Measurements from ENCODE around the gene LRRC61.
A peak's percentile ranks its signal among the peaks of the same experiment; 100 is the strongest.

The LRRC61 gene

DNA sequence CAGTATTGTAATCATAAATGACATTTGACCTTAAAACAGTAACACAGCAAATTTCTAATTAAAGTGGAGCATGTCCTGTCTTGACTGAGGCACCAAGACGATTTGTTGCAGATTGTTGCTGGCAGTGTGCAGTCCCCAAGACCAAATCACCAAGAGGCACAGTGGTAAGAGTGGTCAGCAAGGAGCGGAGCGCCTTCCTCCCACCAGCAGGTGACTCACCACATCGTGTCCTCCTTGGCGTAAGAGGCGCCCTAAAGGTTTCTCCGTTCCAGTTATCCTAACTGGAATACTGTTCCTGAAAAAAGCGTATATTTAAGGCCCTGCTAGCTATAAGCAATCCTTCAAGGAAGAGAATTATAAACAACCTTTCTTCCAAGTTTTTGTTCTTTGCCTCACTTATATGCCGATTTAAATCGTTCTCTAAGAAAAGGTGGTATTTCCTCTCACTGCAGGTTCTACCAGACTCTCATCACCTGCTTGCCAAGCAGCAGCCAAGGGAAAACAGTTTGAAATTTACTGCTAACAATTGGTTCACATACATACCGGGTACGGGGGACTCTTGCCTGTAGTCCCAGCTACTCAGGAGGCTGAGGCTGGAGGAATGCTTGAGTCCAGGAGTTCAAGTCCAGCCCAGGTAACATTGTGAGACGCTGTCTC lies 34.7 kb downstream of the LRRC61 start:
- DNase-seq, result no peak

DNA sequence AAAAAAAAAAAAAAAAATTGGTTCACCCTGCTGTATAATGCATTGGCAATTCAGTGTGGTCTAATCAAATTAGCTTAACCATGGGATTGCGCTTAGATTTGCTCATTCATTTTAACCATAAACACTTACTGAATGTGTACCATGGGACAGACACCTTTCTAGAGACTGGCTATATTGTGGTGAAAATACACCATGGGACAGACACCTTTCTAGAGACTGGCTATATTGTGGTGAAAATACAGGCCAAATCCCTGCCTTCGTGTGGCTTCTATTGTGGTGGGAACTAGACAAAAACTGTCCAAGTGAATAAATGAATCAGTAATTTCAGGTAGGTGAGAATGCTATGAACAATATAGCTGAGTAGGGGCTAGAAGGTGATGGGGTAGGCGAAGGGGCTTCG lies 35.3 kb downstream of the LRRC61 start:
- no peak for DNase-seq

DNA sequence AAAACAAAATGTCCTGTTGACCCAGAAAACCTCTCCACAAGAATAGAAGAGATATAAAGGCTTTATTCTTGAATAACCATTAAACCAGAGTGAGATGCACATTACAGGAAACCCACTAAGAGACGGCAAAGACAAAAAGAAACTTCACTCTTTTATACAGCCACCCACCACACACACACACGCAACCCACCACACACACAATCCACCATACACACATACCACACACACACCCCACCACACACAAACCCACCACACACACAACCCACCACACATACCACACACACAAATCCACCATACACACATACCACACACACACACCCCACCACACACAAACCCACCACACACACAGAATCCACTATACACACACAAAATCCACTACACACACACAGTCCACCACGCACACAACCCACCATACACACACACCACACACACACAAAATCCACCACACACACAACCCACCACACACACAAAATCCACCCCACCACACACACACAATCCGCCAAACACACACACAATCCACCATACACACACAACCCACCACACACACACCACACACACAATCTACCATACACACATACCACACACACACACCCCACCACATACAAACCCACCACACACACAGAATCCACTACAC lies 36.0 kb downstream of the LRRC61 start:
- DNase-seq, result no peak

DNA sequence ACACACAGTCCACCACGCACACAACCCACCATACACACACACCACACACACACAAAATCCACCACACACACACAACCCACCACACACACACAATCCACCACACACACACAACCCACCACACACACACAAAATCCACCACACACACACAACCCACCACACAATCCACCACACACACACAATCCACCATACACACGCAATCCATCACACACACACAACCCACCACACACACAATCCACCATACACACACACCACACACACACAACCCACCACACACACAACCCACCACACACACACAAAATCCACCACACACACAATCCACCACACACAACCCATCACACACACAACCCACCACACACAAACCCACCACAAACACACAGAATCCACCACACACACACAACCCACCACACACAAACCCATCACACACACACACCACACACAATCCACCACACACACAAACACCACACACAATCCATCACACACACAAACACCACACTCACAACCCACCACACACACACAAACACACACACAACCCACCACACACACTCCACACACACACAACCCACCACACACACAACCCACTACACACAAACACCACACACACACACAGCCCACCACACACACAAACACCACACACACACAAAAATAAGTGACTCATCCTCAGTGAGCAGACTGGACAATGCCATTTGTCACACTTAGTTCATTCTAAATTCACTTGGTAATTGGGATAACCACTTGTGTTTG lies 36.6 kb downstream of the LRRC61 start:
- no peak for DNase-seq

DNA sequence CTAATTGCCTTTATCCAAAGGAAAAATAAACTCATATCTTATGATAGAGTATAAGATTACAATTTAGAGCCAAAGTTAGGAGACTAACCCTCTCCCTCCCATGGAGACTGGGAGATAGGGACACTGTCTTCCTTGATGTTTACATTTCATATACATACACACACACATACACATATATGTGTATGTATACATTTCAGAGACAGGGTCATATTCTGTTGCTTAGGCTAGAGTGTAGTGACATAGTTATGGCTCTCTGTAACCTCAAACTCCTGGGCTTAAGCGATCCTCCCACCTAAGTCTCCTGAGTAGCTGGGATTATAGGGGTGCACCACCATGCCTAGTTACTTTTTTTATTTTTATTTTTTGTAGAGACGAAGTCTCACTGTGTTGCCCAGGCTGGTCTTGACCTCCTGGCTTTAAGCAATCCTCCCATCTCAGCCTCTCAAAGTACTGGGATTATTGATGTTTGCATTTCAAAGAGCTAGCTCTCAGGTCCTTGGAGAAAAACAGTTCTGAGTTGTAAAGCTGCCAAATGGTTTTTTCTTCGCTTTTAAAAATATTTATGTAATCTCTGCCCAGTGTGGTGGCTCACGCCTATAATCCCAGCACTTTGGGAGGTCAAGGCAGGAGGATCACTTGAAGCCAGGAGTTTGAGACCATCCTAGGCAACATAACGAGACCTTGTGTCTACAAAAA lies 37.4 kb downstream of the LRRC61 start:
- DNase-seq, result no peak

DNA sequence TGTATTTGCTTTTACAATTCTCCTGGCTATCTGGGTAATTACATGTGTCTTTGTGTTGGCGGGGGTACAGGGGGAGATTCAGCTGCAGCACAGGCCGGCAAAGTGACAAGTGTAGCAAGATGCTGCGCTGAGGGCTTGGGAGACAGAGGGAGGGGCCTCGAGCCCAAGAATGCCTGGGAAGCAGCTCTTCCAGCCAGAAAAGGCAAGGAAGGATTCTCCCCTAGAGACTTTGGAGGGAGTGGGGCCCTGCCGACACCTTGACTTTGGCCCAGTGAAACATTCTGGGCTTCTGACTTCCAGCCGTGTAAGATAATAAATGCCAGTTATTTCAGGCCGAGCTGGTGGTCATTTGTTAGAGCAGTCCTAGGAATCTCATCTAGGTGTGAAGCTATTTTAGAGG lies 38.2 kb downstream of the LRRC61 start:
- no peak for DNase-seq

DNA sequence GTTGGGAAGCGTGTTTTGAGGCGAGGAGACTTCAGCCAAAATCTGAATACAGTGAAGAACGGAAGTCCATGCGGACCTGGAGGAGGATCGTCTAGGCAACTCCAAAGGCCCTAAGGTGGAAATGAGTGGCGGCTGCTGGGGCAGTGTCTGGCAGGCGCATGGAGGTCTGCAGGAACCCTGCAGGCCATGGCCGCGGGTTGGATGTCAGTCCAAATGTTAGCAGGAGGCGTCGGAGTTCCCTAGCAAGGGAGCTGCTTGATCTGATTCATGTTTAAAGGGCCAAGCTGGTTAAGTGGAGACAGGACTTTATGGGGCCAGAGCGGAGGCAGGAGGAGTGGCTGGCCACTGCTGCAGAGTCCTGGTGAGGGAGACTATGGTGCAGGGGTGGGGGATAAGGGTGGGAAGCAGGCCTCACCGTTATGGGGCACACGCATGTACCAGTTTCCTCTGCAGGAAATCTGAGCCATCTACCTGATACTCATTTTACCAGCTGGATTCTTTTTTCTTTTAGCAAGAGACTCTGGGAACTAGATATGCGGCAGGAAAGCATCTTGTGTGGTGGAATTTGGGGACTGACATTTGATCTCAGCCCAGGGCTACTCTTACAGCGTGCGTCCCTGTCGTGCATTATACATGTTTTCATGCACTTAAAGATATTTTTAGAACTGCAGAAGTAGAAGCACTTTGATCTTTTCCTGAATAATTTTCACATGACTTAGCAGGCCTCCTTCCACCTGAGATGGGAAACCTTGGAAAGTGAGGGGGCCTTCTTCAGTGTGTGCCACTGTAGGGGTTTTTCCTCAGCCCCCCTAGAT lies 38.9 kb downstream of the LRRC61 start:
- DNase-seq, result no peak

DNA sequence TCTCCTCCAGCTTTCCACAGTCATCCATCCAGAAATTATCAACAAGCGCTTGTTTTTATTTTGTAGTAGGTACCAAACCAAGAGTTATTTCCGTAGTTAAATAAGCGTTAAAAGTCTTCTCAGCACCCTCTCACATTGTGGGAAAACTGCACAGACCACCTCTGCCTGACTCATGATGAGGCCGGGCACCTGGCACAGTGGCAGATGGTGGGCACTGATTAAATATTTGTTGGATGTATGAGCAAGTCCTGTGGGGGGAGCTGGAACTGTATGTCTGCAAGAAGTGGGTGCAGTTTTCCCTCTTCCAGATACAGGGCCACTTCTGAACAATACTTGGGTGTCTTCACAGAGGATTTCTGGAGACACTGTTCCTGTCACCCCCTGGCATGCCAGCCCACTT lies 40.2 kb downstream of the LRRC61 start:
- peak in 1 of 2 experiments; percentile 16 for DNase-seq

DNA sequence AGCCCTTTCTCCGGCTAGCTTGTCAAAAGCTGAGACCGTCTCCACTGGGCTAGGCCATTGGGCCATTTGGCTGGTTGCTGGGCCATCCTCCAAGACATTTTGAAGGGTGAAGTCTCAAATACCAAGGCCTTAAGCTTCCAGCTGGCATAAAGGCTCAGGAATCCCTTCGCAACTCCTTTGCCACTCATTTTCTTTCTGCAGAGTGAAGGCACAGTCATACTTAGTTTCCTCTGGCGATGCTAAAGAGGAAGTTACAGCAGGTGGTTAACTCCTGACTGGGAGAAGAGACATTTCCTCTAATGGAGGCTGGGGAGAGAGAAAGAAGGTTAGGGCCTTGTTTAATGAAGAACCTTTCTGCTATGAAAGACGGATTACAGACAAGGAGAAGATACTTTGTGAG lies 40.7 kb downstream of the LRRC61 start:
- DNase-seq, result no peak

DNA sequence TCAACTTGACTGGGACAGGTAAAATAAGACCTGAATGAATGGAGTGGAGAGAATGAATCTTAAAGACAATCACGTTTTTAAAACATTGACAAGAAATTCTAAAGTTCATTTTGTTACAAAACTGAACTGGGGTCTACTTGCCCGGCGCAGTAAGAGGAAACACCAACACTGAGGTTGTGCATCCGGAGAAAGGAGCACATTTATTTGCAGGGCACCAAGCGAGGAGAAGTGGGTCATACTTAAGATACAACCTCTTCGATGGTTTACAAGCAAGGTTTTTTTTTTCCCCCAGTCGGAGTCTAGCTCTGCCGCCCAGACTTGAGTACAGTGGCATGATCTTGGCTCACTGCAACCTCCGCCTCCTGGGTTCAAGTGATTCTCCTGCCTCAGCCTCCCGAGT lies 42.0 kb downstream of the LRRC61 start:
- no peak for DNase-seq

DNA sequence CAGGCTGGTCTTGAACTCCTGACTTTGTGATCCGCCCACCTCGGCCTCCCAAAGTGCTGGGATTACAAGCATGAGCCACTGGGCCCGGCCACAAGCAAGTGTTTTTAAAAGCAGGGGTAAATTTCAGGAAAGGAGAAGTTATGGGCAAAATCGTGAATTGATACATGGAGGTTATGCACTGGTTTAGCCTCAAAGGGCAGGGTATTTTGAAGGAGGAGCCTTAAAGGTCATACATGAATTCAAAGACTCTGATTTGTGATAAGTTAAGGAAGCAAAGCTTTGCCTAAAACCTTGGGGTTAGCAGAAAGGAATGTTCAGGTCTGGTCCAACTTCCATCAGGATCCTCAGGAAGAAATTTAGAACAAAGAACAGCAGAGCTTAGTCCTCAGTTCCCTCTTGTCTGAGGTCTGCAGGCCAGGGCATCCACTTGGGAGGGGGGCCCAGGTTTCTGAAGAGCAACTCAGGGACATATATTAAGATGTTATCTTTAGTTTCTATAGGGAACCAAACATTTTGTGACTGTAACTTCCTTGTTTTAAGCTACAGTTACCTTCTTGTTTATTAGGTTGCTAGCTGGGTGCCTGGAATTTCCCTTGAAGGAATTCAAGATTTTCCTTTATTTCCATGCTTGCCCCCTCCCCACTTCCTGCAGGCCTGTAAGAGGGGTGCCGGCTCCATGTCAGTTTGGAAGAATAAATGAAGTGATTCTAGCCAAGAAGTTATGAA lies 42.7 kb downstream of the LRRC61 start:
- no peak for DNase-seq

DNA sequence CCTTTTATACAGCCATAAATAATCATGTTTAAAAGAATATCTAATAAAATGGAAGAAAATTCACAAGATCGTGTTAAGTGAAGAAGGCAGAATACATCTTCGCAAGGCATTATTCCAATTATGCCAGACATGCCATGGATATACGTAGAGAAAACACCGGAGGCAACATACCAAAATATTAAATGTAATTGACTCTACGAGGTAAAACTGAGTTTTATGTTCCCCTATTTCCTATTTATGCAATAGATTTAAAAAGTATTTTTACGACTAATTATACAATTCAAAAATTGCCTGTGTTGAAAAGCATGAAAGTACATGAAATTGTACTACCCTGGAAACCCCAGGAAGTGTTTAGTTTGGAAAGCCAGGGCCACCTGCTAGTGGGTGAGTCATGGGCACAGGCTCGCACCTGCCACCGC lies 44.5 kb downstream of the LRRC61 start:
- no peak for DNase-seq

DNA sequence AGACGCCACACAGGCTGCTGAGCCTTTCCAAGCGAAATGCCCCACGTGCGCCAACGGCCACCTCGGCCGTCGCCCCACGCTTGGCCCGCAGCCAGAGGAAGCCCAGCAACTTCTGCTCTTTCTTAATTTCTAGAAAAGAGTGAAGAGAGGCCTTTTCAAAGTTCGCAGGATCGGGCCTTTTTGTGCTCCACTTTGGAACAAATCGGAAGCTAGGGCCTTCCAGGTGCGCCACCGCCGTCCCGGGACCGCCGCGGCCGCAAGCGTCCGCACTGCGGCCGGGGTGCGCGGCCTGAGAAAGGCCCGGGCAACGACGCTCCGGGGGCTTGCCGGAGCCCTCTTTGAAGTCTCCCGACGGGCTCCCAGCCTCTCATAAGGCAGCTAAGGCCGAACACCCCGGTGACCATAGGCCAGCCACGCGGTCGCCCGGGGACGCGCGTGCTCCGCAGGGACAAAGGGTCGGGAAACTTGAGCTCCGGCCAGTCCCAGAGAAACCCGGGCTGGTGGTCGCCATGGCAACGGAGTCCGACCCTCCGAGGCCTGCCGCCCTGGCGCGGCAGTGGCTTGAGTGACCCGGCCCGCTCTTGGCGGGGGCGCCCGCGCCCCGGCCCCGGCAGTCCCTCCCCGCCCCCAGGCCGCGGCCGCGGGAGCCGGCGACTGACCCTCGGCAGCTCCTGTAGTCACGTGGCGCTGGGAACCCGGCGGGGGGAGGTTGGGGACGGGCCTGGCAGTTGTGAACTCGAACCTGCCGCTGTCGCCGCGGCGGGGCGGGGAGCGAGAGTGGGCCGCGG lies 45.1 kb downstream of the LRRC61 start, which contains the start of gene REPIN1:
Gene REPIN1 (plus strand): TSS at position 727 of the 788 bp plus-strand sequence. CDS start 890 bp downstream, outside the sequence.
- peak; percentile 72 to 81 for DNase-seq

DNA sequence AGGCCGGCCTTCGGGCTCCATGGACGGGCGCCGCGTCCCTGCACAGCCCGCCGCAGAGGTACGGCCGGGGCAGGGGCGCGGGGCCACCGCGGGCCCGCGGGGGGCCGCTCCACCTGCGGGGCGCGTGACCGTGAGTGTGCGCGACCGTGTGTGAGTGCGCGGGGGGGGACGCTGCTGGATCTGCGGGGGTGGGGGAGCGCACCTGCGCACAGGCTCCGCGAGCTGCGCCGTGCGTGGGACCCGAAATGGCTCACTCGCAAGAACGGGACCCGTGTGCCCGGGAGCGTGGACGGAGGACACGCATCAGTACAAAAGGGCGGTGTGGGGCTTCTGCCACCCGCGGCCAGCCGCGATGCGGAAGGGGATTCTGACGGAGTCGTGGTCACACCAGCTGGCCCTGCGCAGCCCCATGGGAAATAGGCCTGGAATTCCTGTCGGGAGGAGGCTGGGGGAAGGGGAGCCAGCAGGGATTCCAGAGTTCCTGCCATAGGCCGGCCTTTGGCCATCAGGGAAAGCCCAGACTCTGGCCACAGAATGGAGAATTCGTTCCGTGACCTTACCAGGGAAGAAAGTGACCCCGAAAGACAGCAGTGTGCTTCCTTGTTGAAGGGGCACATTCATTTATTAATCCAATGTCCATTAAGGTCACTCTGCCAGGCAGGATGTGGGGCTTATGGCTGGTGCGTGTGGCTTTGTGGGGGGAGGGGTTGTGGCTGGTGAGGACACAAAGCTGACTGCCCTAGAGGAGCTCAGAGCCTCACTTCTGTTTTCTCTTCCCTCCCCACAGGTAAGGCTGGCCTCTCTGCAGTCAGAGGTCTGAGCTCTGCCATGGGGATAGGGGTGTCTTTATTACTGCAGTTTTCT lies 46.0 kb downstream of the LRRC61 start:
- peak in 1 of 2 experiments; percentile 29 for DNase-seq

DNA sequence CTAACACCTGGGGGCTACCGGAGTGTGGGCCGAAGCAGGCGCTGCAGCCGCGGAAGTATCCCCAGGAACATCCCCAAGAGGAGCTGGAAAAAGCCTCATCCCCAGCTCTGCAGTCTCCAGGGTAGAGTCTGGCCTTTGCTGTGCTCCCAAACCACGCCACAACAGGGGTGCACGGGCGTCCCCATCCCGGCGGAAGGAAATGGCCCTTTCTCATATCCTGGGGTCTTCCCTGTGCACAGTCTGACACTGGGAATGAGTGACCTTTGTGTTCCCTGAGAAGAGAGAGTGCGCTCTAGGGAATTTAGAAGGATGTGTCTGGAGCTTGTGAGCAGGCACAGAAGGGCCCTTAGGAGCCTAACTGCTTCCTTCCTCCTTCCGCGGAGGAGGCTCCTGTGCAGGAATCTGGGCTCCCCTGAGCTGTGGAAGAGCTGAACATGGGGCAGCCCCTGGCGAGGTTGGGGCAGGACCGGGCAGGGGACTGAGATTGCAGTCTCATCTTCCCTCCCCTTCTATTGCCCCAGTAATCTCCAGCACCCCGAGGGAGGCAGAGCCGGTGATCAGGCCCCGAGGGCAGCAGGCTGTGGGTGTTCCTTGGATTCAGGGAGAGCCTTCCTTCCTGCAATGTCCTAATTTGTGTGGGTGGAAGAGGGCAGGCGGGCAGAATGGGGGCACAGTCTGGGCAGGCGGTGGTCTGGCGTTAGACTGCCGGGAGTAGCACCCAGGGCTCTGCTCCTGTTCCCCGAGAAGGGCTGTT lies 46.8 kb downstream of the LRRC61 start:
- no peak for DNase-seq

DNA sequence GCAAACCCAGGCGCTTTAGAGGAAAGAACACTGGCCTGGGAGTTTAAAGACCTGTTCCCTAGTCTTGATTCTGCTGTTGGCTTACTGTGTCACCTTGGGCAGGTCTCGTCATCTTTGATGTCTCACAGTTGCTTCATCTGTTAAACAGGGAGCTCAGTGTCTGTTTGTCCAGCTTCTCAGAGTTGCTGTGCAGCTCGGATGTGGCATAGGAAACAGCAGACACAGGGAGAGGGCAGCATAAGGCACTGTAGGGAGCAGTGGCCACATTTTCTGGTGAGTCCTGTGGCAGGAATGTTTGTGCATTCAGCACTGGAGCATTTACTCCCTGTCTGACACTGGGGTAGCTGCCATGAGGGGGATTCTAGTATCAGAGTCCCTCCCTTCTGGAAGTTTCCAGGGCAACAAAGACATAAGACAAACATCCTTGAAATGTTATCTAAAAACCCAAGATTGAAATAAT lies 47.5 kb downstream of the LRRC61 start:
- no peak for DNase-seq

DNA sequence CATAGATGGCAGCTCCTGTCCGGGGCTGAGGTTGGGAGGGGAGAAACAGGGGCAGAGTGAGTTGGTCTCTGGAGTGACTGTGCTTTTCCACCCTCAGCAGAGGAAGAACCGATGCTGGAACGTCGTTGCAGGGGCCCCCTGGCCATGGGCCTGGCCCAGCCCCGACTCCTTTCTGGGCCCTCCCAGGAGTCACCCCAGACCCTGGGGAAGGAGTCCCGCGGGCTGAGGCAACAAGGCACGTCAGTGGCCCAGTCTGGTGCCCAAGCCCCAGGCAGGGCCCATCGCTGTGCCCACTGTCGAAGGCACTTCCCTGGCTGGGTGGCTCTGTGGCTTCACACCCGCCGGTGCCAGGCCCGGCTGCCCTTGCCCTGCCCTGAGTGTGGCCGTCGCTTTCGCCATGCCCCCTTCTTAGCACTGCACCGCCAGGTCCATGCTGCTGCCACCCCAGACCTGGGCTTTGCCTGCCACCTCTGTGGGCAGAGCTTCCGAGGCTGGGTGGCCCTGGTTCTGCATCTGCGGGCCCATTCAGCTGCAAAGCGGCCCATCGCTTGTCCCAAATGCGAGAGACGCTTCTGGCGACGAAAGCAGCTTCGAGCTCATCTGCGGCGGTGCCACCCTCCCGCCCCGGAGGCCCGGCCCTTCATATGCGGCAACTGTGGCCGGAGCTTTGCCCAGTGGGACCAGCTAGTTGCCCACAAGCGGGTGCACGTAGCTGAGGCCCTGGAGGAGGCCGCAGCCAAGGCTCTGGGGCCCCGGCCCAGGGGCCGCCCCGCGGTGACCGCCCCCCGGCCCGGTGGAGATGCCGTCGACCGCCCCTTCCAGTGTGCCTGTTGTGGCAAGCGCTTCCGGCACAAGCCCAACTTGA lies 48.2 kb downstream of the LRRC61 start:
- DNase-seq, result no peak

DNA sequence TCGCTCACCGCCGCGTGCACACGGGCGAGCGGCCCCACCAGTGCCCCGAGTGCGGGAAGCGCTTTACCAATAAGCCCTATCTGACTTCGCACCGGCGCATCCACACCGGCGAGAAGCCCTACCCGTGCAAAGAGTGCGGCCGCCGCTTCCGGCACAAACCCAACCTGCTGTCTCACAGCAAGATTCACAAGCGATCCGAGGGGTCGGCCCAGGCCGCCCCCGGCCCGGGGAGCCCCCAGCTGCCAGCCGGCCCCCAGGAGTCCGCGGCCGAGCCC lies 48.8 kb downstream of the LRRC61 start:
- DNase-seq, result no peak
